ENCODE results near the gene DLX3.

DLX3 gene

DNA sequence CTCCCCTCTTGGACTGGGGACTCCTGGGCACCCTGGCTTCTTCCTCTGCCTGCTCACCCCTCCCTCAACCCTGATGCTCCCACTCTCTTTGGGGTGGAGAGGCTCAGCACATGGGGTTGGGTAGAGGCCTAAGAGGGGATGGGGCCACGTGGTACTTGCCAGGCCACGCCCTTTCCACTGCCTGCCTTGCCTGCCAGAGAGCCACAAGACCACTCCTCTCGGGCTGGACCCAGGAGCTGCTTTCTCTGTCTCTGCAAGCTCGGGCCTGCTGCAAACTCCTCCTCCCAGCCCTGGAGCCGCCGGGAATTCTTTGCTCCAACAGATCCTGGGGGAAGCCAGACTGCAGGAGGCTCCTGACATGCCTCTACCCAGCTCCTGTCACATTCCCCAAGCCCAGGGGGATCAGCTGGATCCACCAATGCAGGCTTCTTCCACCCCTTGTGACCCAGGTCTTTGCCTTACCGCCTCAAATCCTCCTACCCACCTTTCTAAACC is 14.3 kb downstream of the DLX3 start:
- DNase-seq, result no peak
- in situ Hi-C loops (cut with HindIII; ENCODE audit: low pct_ligation_motif_present, low pct_unique_long_range_greater_than_20kb, low sequenced_read_pairs), result no loop called here

- no peak for DNase-seq
- in situ Hi-C loops (cut with HindIII; ENCODE audit: low pct_ligation_motif_present, low pct_unique_long_range_greater_than_20kb, low sequenced_read_pairs), result no loop called here
Measured at GRCh38 chr17:49979748-49980479, 15.1 kb downstream of the DLX3 start.

- DNase-seq, result no peak
- in situ Hi-C loops (cut with HindIII; ENCODE audit: low pct_ligation_motif_present, low pct_unique_long_range_greater_than_20kb, low sequenced_read_pairs), result no loop called here
Measured at GRCh38 chr17:49978501-49978900, 16.5 kb downstream of the DLX3 start.

DNA sequence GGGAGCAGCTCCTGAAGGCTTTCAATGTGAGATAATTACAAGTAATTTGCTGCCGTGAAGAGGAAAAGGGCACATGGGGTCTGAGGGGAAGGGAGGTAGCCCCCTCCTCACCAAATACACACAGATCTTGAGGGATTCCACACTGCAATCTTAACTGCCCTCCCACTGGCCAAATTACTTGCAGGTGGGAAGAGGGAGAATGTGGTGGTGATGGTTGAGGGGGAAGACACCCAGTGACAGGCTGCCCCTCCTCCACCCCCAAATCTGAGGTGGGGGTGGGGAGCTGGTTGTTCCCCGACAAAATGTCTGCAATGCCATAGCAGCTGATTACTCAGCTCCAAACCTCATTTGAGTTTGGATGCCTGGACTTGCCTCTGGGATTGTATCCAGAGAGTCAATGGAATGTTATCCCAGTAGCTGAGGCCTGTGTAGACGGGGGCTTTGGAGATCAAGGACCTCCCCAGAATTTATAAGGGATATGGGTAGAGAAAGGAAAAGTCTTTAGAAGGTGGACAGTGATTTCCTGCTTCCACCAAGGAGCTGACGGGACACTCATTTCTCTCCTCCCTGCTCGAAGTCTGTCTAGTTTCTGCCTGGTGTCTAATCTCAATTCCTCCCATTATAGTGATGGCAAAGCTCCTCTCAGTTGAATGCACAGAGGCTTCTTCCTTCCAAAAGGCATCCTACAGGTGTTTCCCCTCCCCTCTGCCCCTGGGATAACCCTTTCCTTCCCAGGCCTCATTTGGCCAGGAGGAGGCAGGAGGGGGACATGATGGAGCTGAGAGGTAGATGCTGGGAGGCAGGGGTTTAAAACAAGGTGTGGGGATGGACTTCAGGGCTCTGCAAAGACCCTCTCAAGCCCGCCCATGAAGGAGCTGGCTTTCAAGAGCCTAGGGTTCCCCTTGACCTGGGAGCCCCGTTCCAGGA is 17.3 kb downstream of the DLX3 start:
- in situ Hi-C loops (cut with HindIII; ENCODE audit: low pct_ligation_motif_present, low pct_unique_long_range_greater_than_20kb, low sequenced_read_pairs), result no loop called here
- DNase-seq, result no peak

DNA sequence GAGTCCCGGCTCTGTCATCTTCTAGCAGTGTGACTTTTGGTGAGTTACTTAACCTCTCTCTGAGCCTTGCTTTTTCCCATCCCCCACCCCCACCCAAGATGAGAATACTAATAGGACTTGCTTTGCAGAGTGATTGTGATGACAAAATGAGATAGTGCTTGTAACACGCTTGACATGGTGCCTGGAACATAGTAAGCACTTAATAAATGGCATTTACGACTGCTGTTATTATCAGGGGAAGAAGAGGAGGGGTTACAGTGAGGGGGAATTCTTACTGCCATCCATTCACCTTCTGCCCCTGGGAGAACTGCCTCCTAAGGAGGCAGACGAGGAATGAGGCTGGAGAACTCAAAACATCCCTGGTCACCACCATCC is 18.2 kb downstream of the DLX3 start:
- in situ Hi-C loops (cut with HindIII; ENCODE audit: low pct_ligation_motif_present, low pct_unique_long_range_greater_than_20kb, low sequenced_read_pairs), result no loop called here
- DNase-seq, result no peak

DNA sequence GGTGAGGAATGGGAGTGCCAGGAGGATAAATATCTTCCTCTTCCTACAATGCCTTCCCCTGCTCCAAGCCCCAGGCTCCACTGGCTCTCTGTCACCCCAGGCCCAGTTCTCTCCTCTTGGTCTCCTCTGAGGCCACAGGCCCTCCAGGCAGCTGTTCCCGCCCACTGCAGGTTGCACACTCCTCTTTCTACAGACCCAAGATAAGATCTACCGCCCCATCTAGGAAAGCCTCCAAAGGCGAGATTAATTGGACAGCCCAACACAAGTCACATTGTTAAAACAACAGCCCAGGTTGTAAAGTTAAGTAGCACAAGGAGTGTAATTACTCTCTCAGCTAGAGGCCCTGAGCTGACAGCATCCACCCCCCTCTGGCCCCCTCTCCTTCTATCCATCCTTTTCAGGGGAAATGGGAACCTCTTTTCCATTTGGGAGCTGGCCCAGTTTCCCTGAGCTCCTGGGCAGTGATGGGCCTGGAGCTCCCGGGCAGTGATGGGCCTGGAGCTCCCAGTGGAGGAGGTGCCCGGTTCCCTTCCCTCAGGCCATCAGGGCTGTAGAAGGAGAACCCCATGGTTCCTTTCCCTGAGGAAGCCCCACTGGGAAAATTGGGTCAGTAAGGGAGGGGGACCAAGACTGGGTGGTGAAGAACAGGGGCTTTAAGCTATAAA is 18.7 kb downstream of the DLX3 start:
- in situ Hi-C loops (cut with HindIII; ENCODE audit: low pct_ligation_motif_present, low pct_unique_long_range_greater_than_20kb, low sequenced_read_pairs), result no loop called here

GRCh38 chr17:49975531-49975930 is 19.5 kb downstream of the DLX3 start:
- in situ Hi-C loops (cut with HindIII; ENCODE audit: low pct_ligation_motif_present, low pct_unique_long_range_greater_than_20kb, low sequenced_read_pairs), result no loop called here

More for the DNA sequence above, 18.7 kb downstream of the DLX3 start:
- no peak for DNase-seq

GRCh38 chr17:49973271-49973615 is 21.8 kb downstream of the DLX3 start:
- in situ Hi-C loops (cut with HindIII; ENCODE audit: low pct_ligation_motif_present, low pct_unique_long_range_greater_than_20kb, low sequenced_read_pairs), result no loop called here
- no peak for DNase-seq

More at GRCh38 chr17:49975531-49975930, 19.5 kb downstream of the DLX3 start:
- DNase-seq, result no peak

- in situ Hi-C loops (cut with HindIII; ENCODE audit: low pct_ligation_motif_present, low pct_unique_long_range_greater_than_20kb, low sequenced_read_pairs), result no loop called here
- DNase-seq, result no peak
Measured at GRCh38 chr17:49972486-49973270, 22.3 kb downstream of the DLX3 start.

- DNase-seq, result no peak
- in situ Hi-C loops (cut with HindIII; ENCODE audit: low pct_ligation_motif_present, low pct_unique_long_range_greater_than_20kb, low sequenced_read_pairs), result no loop called here
Measured at GRCh38 chr17:49971848-49972485, 23.1 kb downstream of the DLX3 start.

- in situ Hi-C loops (cut with HindIII; ENCODE audit: low pct_ligation_motif_present, low pct_unique_long_range_greater_than_20kb, low sequenced_read_pairs), result no loop called here
- no peak for DNase-seq
Measured at GRCh38 chr17:49971199-49971847, 23.7 kb downstream of the DLX3 start.

- in situ Hi-C loops (cut with HindIII; ENCODE audit: low pct_ligation_motif_present, low pct_unique_long_range_greater_than_20kb, low sequenced_read_pairs), result no loop called here
- no peak for DNase-seq
Measured at GRCh38 chr17:49970498-49970897, 24.5 kb downstream of the DLX3 start.

- in situ Hi-C loops (cut with HindIII; ENCODE audit: low pct_ligation_motif_present, low pct_unique_long_range_greater_than_20kb, low sequenced_read_pairs), result no loop called here
- DNase-seq, result no peak
Measured at GRCh38 chr17:49969795-49970389, 25.1 kb downstream of the DLX3 start.

DNA sequence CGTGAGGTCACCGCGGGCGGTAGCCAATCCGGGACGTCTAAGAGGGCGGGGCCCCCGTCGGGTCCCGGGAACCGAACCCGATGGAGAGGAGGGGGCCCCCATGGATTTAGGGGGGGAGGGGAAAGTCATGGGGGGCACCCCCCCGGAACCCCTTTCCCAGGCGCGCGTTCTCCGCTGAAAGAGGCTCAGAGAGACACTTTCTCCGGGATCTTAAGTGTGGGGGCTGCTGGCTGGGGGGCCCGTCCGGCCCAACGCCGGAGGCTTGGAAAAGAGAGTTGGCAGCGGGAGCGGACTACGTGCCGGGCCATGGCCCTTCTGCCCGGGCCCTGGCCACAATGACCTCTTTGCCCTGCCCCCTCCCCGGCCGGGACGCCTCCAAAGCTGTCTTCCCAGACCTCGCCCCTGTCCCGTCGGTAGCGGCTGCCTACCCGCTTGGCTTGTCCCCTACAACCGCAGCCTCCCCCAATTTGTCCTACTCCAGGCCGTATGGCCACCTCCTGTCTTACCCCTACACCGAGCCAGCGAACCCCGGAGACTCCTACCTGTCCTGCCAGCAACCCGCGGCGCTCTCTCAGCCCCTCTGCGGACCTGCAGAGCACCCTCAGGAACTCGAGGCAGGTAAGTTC is 25.8 kb downstream of the DLX3 start, which contains the start of gene DLX4:
DLX4 (plus strand) TSS at position 57 of the 626 bp plus-strand sequence; CDS start at position 336, 279 bp downstream.
- in situ Hi-C loops (cut with HindIII; ENCODE audit: low pct_ligation_motif_present, low pct_unique_long_range_greater_than_20kb, low sequenced_read_pairs), result no loop called here
- DNase-seq, result peak; percentile 81

GRCh38 chr17:49968405-49969133 is 26.5 kb downstream of the DLX3 start:
- in situ Hi-C loops (cut with HindIII; ENCODE audit: low pct_ligation_motif_present, low pct_unique_long_range_greater_than_20kb, low sequenced_read_pairs), result no loop called here
- DNase-seq, result peak; percentile 85

Measured in ACHN (cell line).